HG03045 (cell line): ENCODE results near the gene SHISAL2A.

ENCODE experiments used
- ATAC-seq: cut with Tn5 transposase; IDR thresholded peaks from one replicate; pipeline ENCODE4 v1.9.1; 2021; ENCODE audit warnings: mild to moderate bottlenecking, moderate library complexity; ENCODE audit not compliant: unreplicated experiment

Gene SHISAL2A

DNA sequence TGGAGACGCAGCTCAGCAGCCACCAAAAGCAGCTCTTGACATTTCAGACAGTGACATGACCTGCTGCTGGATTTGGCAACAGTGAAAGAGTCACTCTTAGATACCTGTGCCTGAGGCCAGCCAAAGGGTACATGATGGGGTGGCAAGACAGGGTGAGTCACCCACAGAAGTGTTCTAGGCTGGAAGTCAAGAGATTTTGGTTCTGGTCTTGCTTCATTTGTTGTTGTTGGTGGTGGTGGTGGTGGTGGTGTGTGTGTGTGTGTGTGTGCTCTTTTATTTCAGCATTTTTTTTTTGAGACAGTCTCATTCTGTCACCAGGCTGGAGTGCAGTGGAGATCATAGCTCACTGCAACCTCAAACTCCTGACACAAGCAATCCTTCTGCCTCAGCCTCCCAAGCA lies 25.8 kb downstream of the SHISAL2A start:
- no peak for ATAC-seq

- ATAC-seq, result no peak
These were observed 26.4 kb downstream of the SHISAL2A start for GRCh38 chr1:52659356-52659755.

DNA sequence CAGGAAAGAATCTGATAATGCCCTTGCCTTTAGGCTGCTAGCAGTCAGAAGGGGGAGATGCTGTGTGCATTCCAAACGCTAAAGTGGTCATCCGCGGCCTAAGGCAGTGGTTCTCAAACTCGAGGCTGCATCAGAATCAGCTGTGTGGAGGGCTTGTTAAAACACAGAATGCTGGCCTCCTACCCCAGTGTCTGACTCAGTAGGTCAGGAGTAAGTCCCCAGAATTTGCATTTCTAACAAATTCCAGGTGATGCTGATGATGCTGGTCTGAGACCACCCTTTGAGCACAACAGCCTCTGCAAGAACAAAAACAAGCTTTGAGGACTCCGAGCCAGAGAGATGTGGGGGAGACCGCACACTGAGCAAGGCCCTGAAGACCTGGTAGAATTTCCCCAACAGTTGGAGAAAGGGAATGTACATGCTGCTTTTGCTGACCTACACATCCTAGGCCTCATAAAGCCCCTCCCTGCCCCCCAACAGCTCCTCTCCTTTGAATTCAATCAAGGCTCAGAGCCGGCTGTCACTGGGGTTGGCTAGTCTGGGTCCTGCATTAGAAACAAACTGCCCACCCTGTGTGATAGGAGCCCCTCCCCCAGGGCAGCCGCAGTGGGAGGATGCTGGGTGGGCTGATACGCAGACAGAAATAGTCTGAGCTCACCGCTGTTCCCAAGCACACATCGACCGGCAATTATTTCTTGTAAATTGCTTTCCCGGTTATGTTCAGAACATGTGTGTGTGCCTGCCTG lies 27.1 kb downstream of the SHISAL2A start:
- ATAC-seq, result no peak

DNA sequence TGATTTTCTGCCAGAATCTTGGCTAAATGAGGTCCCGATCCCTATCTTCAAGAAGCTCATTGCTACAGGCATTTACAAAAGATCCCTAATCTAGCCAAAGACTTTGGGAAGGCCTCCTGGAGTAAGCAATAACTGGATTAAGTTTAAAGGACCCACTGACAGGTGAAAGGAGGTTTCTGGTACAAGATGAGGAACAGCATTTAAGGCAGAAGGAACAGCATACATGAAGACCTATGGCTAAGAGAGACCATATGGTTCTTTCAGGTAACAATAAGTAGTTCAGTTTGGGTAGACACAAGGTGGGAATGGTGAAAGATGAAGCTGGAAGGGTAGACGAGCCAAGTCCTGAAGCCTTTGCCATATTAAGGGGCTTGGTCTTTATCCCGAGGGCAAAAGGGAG lies 27.8 kb downstream of the SHISAL2A start:
- ATAC-seq, result no peak

- ATAC-seq, result no peak
These were observed 29.8 kb downstream of the SHISAL2A start for GRCh38 chr1:52662645-52663313.

GRCh38 chr1:52663716-52664115 lies 30.7 kb downstream of the SHISAL2A start:
- no peak for ATAC-seq

DNA sequence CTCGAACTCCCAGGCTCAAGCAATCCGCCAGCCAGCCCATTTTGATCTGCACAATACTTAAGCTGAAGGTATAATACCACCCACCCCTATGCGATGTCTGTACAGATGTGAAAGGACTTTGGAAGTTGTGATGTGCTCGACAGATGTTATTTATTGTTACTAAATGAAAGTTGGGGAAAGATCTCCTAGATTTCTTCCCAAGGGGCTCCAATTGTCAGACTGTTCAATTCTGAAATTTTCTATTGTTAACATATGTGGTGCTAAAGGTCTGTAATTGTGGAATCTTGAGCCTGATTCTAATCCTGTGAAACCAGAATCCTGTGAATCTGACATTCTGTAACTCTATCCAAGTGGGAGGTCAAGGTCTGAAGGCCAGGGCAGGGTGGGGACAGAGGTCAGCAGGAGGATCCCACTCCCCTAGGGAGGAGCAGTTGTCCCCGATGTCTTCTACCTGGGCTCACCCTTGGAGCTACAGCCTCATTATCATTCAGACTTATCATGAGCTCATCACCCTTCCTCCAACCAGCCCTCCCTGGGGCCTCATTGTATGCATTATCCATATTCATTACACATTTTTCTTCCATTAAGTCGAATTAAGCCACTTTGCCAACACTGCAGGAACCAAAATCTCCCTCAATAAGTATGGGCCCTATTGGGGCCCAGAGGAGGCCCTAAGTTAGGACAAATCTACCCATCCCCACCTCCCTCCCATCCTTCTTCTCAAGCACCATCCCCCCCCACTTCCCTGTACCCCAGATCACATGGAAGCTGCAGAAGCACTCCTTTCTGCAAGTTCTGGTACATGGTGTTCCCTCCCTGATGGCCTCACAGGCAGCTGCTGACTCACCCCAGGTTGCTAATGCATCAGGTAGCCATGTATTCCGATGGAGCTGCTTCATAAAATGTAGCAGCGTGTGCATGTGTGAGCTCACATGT lies 32.3 kb downstream of the SHISAL2A start:
- ATAC-seq, result no peak

DNA sequence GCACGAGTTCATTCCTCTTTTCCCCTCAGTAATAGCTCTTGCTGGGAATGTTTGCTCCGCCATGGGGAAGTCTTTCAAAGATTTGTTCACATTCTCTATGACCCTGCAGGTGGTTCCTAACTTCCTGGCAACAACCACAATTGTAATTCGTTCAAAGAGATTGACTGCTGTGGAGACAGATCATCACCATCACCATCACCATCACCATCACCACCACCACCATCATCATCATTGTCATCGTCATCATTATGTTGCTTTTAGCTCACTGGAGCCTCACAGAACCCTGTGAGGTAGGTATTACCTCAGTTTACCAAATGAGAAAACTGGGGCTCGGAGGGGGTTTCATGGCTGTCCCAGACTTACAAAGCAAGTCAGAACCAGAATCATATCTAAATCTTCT lies 34.3 kb downstream of the SHISAL2A start:
- ATAC-seq, result no peak

DNA sequence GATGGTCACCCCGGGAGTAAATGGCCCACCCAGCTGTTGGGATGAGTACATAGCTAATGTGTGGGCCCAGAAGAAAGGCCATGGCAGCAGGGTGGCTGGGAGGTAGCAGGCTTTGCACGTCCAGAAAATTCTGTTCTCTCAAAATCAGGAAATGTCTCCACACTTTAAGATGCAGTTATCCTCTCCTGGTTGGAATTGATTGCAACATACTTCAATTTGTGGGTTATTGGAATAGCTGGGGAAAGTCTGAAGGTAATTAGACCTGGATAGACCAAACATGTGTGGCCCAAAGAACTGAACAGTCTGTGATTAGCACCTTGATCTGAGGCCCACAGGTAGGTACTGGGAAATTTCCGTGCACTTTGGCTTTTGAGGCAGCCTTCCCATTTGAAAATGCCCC lies 35.0 kb downstream of the SHISAL2A start:
- no peak for ATAC-seq

GRCh38 chr1:52668711-52669110 lies 35.7 kb downstream of the SHISAL2A start:
- no peak for ATAC-seq

- no peak for ATAC-seq
These were observed 36.7 kb downstream of the SHISAL2A start for GRCh38 chr1:52669696-52670095.

DNA sequence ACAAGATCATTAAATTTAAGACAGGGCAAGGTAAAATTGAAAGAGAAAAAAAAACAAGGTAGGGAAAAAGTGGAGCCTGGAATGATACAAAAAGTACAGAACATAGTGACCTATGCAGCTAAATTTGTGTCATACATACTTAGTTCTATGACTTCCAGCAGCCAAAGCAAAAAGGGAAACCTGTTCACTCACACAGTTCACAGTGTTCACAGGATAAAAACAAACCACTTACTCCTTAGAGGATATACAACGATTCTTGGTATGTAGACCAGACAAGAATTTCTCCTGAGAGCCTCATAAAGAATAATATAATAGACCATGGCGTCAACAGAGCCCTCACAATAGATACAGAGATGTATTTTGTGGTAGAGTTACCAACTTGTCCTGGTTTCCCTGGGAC lies 37.6 kb downstream of the SHISAL2A start:
- ATAC-seq, result no peak

DNA sequence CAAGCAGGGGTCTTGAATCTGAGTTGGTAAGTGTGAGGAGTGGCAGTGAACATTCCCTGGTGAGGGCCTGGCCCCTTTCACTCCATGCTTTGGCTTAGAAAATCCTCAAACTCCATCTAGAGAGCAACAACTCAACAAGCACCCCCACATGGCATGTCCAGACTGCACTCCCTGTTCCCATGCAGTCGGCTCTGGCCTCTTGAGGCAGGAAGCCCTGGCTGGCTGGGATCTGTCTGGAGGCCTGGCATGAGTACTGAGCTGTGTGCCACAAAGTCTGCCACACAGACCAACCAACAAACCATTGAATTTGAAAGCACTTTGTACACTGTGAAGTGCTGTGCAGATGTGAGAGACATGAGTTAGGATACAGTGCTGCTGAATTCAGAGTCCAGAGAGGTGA lies 40.0 kb downstream of the SHISAL2A start:
- ATAC-seq, result no peak

- ATAC-seq, result no peak
These were observed 40.5 kb downstream of the SHISAL2A start for GRCh38 chr1:52673513-52673912.

- ATAC-seq, result no peak
These were observed 41.8 kb downstream of the SHISAL2A start for GRCh38 chr1:52674497-52675384.

GRCh38 chr1:52676249-52676903 lies 43.4 kb downstream of the SHISAL2A start:
- ATAC-seq, result no peak

- ATAC-seq, result no peak
These were observed 44.3 kb downstream of the SHISAL2A start for GRCh38 chr1:52677076-52677806.

- ATAC-seq, result no peak
These were observed 46.1 kb downstream of the SHISAL2A start for GRCh38 chr1:52679048-52679447.

DNA sequence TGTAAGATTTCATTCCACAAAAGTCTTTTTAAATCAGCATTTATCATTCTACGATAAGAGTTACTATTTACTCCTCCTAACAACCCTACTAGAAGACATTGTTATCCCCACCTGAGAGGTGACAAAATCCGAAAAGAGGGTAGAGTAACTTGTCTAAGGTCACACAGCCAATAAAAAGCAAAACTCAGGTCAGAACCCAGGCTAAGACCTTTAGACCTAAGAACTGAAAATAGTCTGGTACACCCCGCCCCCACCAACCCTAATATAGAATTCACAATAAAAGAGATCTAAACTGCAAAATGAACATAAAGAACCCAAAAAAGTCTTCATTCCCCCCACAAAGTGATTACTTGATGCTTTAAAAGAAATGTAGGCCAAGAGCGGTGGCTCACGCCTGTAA lies 46.5 kb downstream of the SHISAL2A start:
- no peak for ATAC-seq
